Bronchial epithelial cell (primary cell): ENCODE results near the gene TPX2. TPM values are rescaled to one million over a fixed set of nuclear protein-coding genes. Genes with fewer than 3 reads are reported as not detected.

Experiments
- DNase-seq: peaks from one replicate; pipeline ENCODE4 v3.0.0-alpha.2; 2010; ENCODE audit warnings: low read depth
- FAIRE-seq: peaks from 2 replicates; lab custom pipeline; 2011; peaks lifted over from hg19 to GRCh38; lab: Jason Lieb, UNC
- H3K27me3 ChIP-seq: 2 replicates; pipeline ENCODE4 v1.5.1; 2011; ENCODE audit warnings: low read length; ENCODE audit not compliant: control insufficient read depth, insufficient read depth
- H3K36me3 ChIP-seq: 2 replicates; pipeline ENCODE4 v1.5.1; 2011; ENCODE audit warnings: low read length; ENCODE audit not compliant: control insufficient read depth, insufficient read depth
- H3K4me3 ChIP-seq: 2 replicates; pipeline ENCODE4 v1.5.1; 2011; ENCODE audit warnings: mild to moderate bottlenecking, low read depth, low read length, control low read depth
- total RNA-seq: library from RNA; depleted of rRNA; stranded (reverse); fragments of >200 nt; gene quantifications from 2 replicates; pipeline ENCODE4 v1.2.1, GENCODE V29; 2014
- TF ChIP-seq, protein P1 (sequence below): IDR thresholded peaks from 2 replicates; pipeline ENCODE4 v1.5.1; 2011; ENCODE audit warnings: mild to moderate bottlenecking, moderate library complexity, low read length, control low read depth, inconsistent platforms; ENCODE audit not compliant: insufficient read depth, severe bottlenecking

TPX2 gene
- total RNA-seq, 1 donor from 2014 or later, result 1.3 TPM

DNA sequence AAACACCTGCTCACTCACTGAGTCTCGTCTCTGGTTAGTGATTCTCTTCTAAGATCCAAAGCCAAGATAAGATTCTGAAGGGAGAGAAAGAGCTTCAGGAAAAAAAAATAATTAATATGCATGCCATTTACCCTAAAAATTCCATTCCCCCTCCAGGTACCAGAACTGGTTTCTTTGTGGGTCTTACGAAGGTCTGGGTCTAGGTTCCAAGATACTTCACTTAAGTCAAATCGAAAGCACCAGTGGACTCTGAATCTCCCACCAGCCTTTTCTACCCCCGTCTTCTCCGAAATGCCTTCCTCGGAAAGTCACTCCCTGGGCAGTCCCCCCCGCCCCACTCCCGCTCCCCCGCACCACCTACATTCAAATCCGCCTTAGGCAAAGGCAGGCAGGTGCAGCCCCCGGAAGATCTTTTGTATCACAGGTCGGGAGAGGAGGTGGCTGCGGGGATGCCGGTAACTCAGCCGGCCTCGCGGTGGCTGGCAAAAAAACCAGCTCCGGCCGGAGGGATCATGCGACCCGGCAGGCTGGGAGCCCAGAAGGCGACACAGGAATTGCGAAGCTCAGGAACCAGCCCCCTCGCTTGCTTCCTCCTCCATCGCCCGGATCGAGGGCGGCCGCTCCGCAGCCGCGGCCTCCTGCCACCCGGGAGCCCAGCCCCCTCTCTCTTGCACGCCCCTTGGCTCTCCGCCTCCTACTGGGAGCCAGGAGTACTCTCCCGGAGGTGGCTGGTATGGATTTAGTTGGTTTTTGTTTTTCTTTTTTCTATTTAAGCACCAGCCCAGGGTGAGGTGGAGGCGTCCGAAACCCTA is 16.6 kb upstream of the TPX2 start, which contains the start of gene BCL2L1:
BCL2L1 (minus strand) TSS at position 612 of the 812 bp plus-strand sequence. CDS start 650 bp downstream, outside the sequence.
- TF ChIP-seq, protein P1, sequence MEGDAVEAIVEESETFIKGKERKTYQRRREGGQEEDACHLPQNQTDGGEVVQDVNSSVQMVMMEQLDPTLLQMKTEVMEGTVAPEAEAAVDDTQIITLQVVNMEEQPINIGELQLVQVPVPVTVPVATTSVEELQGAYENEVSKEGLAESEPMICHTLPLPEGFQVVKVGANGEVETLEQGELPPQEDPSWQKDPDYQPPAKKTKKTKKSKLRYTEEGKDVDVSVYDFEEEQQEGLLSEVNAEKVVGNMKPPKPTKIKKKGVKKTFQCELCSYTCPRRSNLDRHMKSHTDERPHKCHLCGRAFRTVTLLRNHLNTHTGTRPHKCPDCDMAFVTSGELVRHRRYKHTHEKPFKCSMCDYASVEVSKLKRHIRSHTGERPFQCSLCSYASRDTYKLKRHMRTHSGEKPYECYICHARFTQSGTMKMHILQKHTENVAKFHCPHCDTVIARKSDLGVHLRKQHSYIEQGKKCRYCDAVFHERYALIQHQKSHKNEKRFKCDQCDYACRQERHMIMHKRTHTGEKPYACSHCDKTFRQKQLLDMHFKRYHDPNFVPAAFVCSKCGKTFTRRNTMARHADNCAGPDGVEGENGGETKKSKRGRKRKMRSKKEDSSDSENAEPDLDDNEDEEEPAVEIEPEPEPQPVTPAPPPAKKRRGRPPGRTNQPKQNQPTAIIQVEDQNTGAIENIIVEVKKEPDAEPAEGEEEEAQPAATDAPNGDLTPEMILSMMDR, result peak; percentile 89
- Histone ChIP-seq H3K27me3 (no peaks in the 10 kb centered on the region), H3K4me3 (peak within 1 kb of the TSS; percentile 78), H3K36me3 (peaks cover 8% of the 10 kb centered on the region)
- no peak for FAIRE-seq
- peak; percentile 74 for DNase-seq

DNA sequence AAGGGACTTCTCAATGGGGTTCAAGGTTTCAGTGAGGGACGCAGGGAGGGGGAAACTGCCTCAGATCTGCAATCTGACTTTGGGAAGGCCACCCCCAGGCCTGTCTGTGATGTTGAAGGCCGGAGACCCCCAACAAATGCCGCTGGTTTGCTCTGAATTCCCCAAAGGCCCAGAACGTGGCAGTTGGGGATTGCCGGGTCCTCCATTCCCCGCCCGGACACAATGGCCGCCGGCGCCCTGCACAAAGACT is 16.1 kb upstream of the TPX2 start:
- FAIRE-seq (no peak), DNase-seq (no peak)
- Histone ChIP-seq H3K4me3 (peak overlapping the region; percentile 78), H3K27me3 (no peaks in the 10 kb centered on the region), H3K36me3 (peaks cover 8% of the 10 kb centered on the region)
- TF ChIP-seq, protein P1, result no peak

DNA sequence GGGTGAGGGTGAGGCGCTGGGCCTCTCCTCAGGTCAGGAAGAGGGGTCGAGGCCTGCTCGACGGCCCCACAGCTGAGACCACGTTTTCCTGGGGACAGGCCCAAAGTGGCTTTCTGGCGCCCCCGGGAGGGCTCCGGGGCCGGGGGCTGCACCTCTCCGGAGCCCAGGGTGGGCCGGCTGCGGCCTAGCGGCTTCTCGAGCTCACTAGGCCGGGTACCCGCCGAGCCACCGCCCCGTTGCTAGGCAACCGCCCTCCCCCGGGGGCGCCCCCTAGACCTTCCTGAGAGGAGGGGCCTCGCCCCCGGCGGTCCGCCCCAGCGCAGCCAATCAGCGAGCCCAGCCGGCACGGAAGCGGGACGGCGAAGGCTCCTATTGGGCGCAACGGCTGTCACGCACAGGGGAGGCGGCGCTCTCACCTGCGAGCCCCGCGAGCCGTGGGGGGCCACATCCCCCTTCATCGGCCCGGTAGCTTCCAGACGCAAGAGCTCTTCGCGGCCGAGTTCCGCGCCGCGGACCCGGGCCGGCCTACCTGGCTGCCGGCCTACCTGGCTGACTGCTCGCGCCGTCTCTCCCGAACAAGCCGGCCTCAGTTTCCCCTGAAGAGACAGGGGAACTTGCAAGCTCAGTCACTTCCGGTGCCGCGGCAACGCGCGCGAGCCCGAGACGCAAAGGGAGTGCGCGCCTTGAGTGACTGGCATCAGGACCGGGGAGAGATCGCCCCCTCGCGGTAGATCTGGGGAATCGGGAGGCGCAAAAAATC is 15.6 kb upstream of the TPX2 start:
- no peaks in the 10 kb centered on the region for H3K27me3 ChIP-seq
- TF ChIP-seq, protein P1, result peak; percentile 91
- DNase-seq (peak; percentile 90), FAIRE-seq (no peak)
- peaks cover 8% of the 10 kb centered on the region for H3K36me3 ChIP-seq
- peak overlapping the region; percentile 78 for H3K4me3 ChIP-seq

DNA sequence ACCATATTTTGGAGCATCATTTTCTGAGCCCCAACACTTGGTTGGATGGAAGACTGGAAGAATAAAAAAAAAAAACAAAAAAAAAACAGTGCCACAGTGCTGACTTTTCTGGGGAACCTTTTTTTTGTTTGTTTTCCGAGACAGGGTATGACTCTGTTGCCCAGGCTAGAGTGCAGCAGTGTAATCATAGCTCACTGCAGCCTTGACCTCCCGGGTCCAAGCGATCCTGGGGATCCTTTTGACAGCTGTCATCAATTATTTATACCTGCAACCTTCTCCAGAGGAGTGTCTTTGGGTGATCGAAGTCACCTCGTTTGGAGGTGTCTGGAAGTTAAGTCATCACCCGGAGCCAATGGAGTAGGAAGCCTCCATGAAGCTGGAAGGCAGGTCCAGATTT is 7.8 kb upstream of the TPX2 start:
- TF ChIP-seq, protein P1, result no peak
- FAIRE-seq (no peak), DNase-seq (no peak)
- no peaks in the 10 kb centered on the region for H3K36me3 ChIP-seq
- no peaks in the 10 kb centered on the region for H3K27me3 ChIP-seq
- no peak overlapping the region for H3K4me3 ChIP-seq

DNA sequence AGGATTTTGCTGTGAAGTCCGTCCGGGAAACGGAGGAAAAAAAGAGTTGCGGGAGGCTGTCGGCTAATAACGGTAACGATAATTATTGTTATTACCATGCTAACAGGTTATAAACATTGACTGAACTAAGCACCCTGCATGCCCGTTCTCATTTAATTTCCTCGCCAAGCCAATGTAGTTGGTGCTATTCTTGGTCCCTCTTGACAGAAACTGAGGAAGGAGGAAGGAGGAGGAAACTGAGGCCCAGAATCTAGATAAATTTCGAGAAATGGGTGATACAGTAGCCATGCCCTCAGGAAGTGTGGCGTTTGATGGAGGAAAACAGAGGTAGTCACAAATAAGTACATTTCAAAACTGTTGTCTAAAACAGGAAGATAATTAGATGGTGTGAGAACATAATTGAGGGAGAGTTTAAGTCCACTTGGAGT is 474 bp downstream of the TPX2 start:
- Histone ChIP-seq H3K27me3 (no peaks in the 10 kb centered on the region), H3K4me3 (peak overlapping the region; percentile 70), H3K36me3 (no peaks in the 10 kb centered on the region)
- FAIRE-seq (no peak), DNase-seq (no peak)
- TF ChIP-seq, protein P1, result no peak
